Effector memory CD4-positive, alpha-beta T cell (primary cell): ENCODE results near the gene MYLK.

ENCODE experiments used
- DNase-seq, 3 donors: peaks; one replicate each; pipeline ENCODE4 v3.0.0-alpha.2; 2020
- H3K27ac ChIP-seq: 2 replicates; pipeline ENCODE4 v1.7.0; 2013; ENCODE audit warnings: mild to moderate bottlenecking, low read length, moderate library complexity; ENCODE audit not compliant: insufficient read depth, poor library complexity, severe bottlenecking
- H3K27me3 ChIP-seq: replicated peaks from 2 replicates; pipeline ENCODE4 v1.7.0; 2013; ENCODE audit warnings: mild to moderate bottlenecking, low read length; ENCODE audit not compliant: insufficient read depth, control insufficient read depth, poor library complexity, severe bottlenecking
- H3K36me3 ChIP-seq: 2 replicates; pipeline ENCODE4 v1.7.0; 2013; ENCODE audit warnings: mild to moderate bottlenecking, low read length, moderate library complexity; ENCODE audit not compliant: control insufficient read depth, insufficient read depth
- H3K4me1 ChIP-seq: 2 replicates; pipeline ENCODE4 v1.7.0; 2013; ENCODE audit warnings: low read length, mild to moderate bottlenecking; ENCODE audit not compliant: control insufficient read depth, insufficient read depth, poor library complexity, severe bottlenecking
- H3K4me3 ChIP-seq: 2 replicates; pipeline ENCODE4 v1.7.0; 2013; ENCODE audit warnings: low read length, low read depth, mild to moderate bottlenecking; ENCODE audit not compliant: insufficient read depth, poor library complexity, severe bottlenecking
- H3K9me3 ChIP-seq: 2 replicates; pipeline ENCODE4 v1.7.0; 2013; ENCODE audit warnings: mild to moderate bottlenecking, low read length, moderate library complexity; ENCODE audit not compliant: control insufficient read depth

Gene MYLK

GRCh38 chr3:123735456-123735855 lies 148.7 kb downstream of the MYLK start:
- H3K4me3 ChIP-seq = no peak overlapping the region
- no peaks in the 10 kb centered on the region for H3K4me1 ChIP-seq
- no peaks in the 10 kb centered on the region for H3K9me3 ChIP-seq
- H3K36me3 ChIP-seq = no peaks in the 10 kb centered on the region
- no peaks in the 10 kb centered on the region for H3K27me3 ChIP-seq
- no peak overlapping the region for H3K27ac ChIP-seq
- no peak for DNase-seq

DNA sequence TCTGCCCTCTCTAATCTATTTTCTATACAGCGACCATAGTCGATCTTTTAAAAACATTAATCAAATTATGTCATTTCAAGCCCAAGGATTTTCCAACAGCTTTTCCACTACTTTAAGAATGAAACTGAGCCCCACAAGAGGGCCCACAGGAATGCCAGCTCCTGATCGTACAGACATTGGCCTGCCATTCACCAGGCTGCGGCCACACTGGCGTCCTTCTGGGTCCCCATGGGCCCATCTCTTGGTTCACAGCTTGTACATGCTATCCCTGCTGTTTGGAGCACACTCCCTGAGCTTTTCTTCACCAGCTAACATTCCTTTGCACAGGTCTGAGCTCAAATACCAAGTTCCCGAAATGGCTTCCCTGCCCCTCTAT lies 149.6 kb downstream of the MYLK start:
- H3K27me3 ChIP-seq = no peaks in the 10 kb centered on the region
- H3K4me3 ChIP-seq = no peak overlapping the region
- DNase-seq = no peak
- no peak overlapping the region for H3K27ac ChIP-seq
- H3K4me1 ChIP-seq = no peaks in the 10 kb centered on the region
- H3K36me3 ChIP-seq = no peaks in the 10 kb centered on the region
- H3K9me3 ChIP-seq = no peaks in the 10 kb centered on the region

GRCh38 chr3:123733805-123734526 lies 150.2 kb downstream of the MYLK start:
- Histone ChIP-seq H3K4me3 (no peak overlapping the region), H3K9me3 (no peaks in the 10 kb centered on the region), H3K27me3 (no peaks in the 10 kb centered on the region), H3K4me1 (no peaks in the 10 kb centered on the region), H3K27ac (no peak overlapping the region), H3K36me3 (no peaks in the 10 kb centered on the region)
- no peak for DNase-seq

GRCh38 chr3:123733341-123733740 lies 150.8 kb downstream of the MYLK start:
- Histone ChIP-seq H3K4me3 (no peak overlapping the region), H3K9me3 (no peaks in the 10 kb centered on the region), H3K27me3 (no peaks in the 10 kb centered on the region), H3K27ac (no peak overlapping the region), H3K4me1 (no peaks in the 10 kb centered on the region), H3K36me3 (no peaks in the 10 kb centered on the region)
- no peak for DNase-seq

GRCh38 chr3:123732447-123732846 lies 151.7 kb downstream of the MYLK start:
- H3K36me3 ChIP-seq = no peaks in the 10 kb centered on the region
- no peak overlapping the region for H3K4me3 ChIP-seq
- no peak for DNase-seq
- H3K4me1 ChIP-seq = no peaks in the 10 kb centered on the region
- no peaks in the 10 kb centered on the region for H3K9me3 ChIP-seq
- no peaks in the 10 kb centered on the region for H3K27me3 ChIP-seq
- no peak overlapping the region for H3K27ac ChIP-seq

DNA sequence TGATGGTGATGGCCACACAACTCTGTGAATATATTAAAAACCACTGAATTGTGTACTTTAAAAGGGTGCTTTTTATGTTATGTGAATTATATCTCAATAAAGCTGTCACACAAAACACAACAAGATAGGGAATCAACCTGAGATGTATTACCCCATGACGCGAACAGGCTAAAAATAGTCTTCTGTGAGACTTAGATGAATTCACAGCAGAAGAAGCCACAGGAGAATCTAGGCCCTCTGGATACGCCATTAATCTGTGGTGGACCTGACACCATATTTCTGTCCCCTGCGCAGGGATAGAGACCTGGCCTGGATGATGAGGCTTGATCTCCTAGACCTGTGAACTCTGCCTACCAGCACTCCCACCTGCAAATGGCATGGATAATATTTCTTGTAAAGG lies 153.3 kb downstream of the MYLK start:
- no peaks in the 10 kb centered on the region for H3K9me3 ChIP-seq
- no peaks in the 10 kb centered on the region for H3K36me3 ChIP-seq
- H3K4me3 ChIP-seq = no peak overlapping the region
- DNase-seq = no peak
- no peak overlapping the region for H3K27ac ChIP-seq
- H3K27me3 ChIP-seq = no peaks in the 10 kb centered on the region
- H3K4me1 ChIP-seq = no peaks in the 10 kb centered on the region

DNA sequence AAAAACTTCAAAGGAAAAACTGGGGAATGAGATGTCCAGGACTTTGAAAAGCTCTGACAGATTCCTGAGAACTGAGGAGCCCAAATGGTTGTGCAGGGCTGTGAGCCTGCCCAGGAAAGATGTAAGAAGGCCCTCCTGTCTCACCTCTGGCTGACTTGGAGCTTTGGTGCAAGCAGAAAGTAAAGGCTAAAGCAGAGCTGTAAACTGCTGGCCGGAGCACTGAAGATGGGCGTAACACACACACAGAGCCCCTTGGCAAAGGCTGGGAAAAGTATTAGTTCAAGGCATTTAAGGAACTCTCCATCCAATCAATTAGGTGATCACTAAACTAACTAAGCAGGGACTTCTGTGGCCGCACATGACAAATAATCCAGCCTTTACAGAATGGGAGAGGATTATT lies 155.1 kb downstream of the MYLK start:
- H3K9me3 ChIP-seq = no peaks in the 10 kb centered on the region
- no peak for DNase-seq
- H3K4me1 ChIP-seq = no peaks in the 10 kb centered on the region
- no peak overlapping the region for H3K4me3 ChIP-seq
- H3K27ac ChIP-seq = no peak overlapping the region
- H3K36me3 ChIP-seq = no peaks in the 10 kb centered on the region
- H3K27me3 ChIP-seq = no peaks in the 10 kb centered on the region

- no peak overlapping the region for H3K27ac ChIP-seq
- DNase-seq = no peak
These were observed 156.1 kb downstream of the MYLK start for GRCh38 chr3:123728014-123728413.

DNA sequence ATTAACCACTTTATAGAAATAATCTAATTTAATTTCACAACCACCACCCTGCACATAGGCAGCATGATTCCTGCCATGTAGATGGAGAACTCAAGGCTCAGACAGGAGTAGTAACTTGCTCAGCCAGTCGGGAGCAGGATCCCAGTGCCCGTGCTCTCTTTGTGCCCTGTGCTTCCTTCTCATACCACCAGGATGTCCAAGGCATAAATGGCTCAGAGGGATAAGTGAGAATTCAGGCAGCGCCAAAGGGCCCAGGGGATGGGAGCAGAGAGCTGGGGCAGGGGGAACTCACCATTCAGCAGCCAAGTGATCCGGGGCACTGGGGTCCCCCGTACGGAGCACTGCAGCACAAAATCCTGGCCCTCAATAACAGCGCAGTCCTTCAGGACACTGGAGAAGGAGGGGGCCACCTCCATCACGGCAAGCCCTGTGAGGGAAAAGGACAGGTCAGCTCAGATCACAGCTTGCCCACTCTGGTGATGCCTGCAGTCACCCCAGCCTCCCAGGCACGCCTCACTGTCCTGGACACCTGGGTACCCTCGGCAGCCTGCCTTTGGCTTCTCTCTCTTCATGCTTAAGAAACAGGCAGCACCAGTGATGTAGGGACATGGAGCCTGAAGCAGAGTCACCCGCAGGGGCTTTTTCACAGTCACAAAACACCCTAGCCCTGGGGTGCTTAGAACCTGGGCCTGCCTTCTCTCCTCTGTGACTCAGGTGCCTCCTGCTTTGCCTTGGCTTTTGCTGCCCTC lies 158.3 kb downstream of the MYLK start:
- no peaks in the 10 kb centered on the region for H3K27me3 ChIP-seq
- no peaks in the 10 kb centered on the region for H3K36me3 ChIP-seq
- no peak for DNase-seq
- H3K4me3 ChIP-seq = no peak overlapping the region
- no peaks in the 10 kb centered on the region for H3K9me3 ChIP-seq
- H3K27ac ChIP-seq = no peak overlapping the region
- H3K4me1 ChIP-seq = no peaks in the 10 kb centered on the region

More at GRCh38 chr3:123728014-123728413, 156.1 kb downstream of the MYLK start:
- H3K36me3 ChIP-seq = no peaks in the 10 kb centered on the region
- no peak overlapping the region for H3K4me3 ChIP-seq
- no peaks in the 10 kb centered on the region for H3K9me3 ChIP-seq
- no peaks in the 10 kb centered on the region for H3K4me1 ChIP-seq
- H3K27me3 ChIP-seq = no peaks in the 10 kb centered on the region

GRCh38 chr3:123724306-123724705 lies 159.8 kb downstream of the MYLK start:
- no peaks in the 10 kb centered on the region for H3K9me3 ChIP-seq
- no peak overlapping the region for H3K27ac ChIP-seq
- H3K4me1 ChIP-seq = no peaks in the 10 kb centered on the region
- H3K36me3 ChIP-seq = no peaks in the 10 kb centered on the region
- H3K4me3 ChIP-seq = no peak overlapping the region
- no peaks in the 10 kb centered on the region for H3K27me3 ChIP-seq
- DNase-seq = no peak
